Epithelial cell of esophagus (primary cell): ENCODE data around the gene BAAT.

Source experiments
- DNase-seq: peaks from one replicate; pipeline ENCODE4 v3.0.0; 2010; ENCODE audit warnings: low read depth
- H3K4me3 ChIP-seq: 2 replicates; pipeline ENCODE4 v1.5.1; 2011; ENCODE audit warnings: mild to moderate bottlenecking, low read length, control low read depth
- TF ChIP-seq, protein P1 (sequence below): IDR thresholded peaks from 2 replicates; pipeline ENCODE4 v1.5.1; 2011; ENCODE audit warnings: low read depth, mild to moderate bottlenecking, low read length, control low read depth, inconsistent platforms; ENCODE audit not compliant: insufficient read depth; ENCODE audit errors: missing control alignments

BAAT gene

DNA sequence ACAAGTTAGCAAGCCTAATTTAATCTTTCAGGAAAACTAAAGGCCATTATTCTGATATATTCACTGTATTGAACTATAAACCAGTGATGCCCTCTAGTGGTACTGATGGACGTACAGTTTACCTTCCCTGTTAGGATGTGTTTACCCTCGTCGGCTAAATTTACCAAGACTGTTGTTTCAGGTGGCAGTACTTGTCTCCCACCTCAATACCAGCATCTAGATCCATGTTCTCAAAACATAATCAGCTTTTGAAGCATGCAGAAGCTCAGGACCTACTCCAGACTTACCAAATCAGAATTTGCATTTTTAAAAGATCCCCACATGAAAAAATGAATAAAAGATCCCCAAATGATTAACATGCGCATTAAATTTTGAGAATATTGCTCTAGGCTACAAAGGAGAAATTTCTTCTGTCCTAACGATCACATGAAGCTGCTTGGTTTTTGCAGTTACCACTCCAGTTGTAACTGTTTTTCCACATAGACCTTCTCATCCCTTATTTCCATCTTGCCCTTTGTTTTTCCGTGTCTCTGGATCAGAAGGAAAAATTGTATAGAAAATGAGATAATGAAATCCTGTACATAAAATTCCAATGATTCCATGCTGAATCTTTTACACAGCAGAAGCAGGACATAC, 3.2 kb upstream of the BAAT start:
- DNase-seq, result peak; percentile 66
- TF ChIP-seq, protein P1, sequence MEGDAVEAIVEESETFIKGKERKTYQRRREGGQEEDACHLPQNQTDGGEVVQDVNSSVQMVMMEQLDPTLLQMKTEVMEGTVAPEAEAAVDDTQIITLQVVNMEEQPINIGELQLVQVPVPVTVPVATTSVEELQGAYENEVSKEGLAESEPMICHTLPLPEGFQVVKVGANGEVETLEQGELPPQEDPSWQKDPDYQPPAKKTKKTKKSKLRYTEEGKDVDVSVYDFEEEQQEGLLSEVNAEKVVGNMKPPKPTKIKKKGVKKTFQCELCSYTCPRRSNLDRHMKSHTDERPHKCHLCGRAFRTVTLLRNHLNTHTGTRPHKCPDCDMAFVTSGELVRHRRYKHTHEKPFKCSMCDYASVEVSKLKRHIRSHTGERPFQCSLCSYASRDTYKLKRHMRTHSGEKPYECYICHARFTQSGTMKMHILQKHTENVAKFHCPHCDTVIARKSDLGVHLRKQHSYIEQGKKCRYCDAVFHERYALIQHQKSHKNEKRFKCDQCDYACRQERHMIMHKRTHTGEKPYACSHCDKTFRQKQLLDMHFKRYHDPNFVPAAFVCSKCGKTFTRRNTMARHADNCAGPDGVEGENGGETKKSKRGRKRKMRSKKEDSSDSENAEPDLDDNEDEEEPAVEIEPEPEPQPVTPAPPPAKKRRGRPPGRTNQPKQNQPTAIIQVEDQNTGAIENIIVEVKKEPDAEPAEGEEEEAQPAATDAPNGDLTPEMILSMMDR, result peak; percentile 65

DNA sequence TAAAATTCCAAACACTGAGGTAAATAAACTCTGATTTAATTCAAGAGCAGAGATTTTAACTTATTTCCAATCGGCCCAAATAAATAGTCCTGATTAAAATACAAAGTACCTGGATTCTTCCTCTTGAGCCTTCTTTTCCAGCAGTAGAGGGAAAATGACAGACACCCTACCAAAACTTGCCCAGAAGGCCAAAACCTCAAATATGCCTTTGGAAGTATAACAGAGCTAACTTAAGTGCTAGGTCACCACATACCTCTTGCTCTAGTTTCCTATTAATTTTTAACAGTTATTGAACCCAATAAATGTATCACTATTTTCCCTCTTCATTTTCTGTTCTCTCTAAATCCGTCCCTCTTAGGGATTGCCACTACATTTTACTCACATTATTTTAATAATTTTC, 1.4 kb downstream of the BAAT start:
- TF ChIP-seq, protein P1, result no peak
- no peak overlapping the region for H3K4me3 ChIP-seq
- no peak for DNase-seq

More for the DNA sequence above, 3.2 kb upstream of the BAAT start:
- H3K4me3 ChIP-seq, result no peak overlapping the region

DNA sequence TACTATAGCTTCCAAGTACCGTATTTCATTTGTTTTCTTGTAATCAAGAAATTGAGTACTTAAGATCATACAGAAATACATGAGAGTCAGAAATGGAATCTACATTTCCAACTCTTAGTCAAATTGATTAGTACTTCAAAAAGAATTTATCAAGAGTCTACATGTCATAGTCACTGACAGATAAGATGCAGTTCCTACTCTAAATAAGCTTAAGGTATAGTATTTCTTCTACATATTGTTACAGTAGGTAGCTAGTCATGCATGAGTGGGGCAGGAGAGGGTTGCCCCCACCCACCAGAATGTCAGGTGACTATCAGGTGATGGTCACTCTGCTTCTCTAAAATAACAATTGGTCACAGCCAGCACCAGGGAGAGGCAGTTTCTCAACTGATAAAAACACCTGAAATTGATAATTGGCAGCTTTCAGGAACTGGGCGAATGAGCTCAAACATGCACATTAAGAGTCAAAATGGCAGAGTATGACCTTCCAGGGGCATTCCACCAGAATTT, 2.9 kb downstream of the BAAT start:
- DNase-seq, result peak; percentile 9
- no peak overlapping the region for H3K4me3 ChIP-seq
- TF ChIP-seq, protein P1, result no peak

DNA sequence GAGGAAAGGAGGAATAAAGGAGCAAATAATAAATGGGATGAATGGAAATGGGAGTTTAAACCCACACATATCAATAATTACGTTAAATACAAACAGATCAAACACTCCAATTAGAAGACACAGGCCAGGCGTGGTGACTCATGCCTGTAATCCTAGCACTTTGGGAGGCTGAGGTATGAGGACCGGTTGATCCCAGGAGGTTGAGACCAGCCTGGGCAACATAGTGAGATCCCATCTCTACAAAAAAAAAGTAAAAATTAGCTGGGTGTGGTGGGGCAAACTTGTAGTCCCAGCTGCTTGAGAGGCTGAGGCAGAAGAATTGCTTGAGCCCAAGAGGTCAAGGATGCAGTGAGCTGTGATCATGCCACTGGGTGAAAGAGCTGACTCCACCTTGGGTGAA, 3.7 kb downstream of the BAAT start:
- TF ChIP-seq, protein P1, result no peak
- H3K4me3 ChIP-seq, result no peak overlapping the region
- DNase-seq, result no peak

DNA sequence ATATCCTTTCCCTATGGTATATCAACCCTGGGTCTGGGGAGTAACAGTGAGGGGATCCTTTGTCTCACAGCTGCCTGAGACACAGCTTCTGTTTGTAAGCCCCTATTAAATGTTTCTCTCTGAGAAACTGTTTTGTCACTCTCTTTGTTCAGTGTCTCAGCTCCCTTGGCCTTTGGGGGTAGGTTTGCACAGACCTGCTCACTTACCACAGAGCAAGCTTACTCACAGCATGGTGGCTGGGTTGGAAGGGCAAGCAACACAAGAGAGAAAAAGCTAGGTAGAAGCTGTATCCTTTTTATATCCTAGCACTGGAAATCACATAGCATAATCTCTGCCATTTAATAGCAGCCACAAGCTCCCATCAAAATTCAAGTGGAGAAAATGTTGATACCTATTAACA, 4.5 kb downstream of the BAAT start:
- peak; percentile 22 for DNase-seq
- TF ChIP-seq, protein P1, result no peak
- no peak overlapping the region for H3K4me3 ChIP-seq

DNA sequence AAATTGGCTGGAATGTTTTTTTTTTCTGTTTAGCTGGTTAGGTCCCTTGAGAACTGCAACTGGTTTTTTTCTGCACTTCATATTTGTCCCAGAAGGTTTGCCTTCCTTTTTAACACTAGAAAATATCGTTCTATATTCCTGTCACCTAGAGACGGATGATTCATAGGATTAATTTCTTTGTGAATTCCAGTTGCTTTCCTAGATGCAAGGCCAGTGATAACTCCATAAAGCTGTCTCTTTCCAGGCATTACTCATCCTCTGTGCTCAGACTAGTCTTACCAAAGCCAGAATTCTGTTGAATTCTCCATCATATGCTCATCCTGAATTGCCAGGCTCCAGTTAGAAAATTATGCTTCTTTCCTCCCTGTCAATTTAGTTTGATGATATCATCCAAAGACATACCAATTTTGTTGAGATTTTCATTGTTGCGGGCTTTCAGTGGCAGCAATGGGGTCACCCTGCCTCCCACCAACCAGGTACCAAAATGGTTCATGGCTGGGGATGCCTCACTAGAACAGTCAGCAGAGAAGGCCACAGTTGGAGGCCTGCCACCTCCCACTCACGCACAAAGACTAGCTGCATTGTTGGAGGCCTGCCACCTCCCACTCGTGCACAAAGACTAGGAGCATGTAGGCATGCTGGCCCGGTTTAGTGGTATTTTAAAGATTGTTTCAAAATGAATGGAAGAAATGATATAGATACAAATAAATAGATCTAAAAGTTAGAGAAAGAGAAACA, 8.5 kb downstream of the BAAT start:
- peak; percentile 50 for DNase-seq
- TF ChIP-seq, protein P1, result no peak
- no peak overlapping the region for H3K4me3 ChIP-seq
